ENCODE measurements around the gene ADAMTS15.

The ADAMTS15 gene

DNA sequence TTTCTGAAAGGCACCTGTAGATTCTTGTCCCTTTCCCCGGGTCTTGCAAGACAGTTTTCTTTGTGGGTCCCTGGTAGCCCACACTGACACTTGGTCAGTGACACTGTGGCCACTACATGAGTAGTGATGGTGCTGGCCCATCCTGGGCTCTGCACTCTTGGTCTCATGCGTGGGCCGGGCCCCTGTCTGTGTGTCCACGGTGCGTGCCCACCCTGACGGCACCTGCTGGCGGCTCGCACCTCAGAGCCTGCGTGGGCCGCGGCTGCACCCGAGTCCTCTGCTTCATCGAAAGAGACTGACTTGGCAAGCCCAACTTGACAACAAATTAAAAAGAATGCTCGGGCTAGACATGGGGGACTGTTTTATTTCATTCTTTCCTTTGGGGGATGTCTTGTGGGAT is 37.5 kb downstream of the ADAMTS15 start:
- no peak for DNase-seq

DNA sequence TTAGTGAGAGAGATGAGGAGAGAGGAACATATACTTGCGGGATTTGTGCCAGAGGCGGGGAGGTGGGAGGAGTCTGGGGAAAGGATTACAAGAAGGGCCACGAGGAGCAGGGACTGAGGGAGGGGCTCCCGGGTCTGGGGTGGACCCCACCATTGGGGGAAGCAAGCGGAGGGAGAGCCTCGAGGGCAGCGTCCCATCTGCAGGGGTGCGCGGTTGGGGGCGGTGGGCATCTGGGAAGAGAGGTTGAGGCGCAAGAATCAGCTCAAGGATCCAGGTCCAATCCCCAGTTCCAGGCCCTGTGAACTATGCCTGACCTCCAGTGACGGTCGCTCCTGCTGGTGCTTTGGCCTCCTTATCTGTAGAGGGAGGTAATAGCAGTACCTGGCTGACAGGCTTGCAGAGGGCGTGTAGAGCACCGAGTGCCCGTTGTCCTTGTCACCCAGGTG is 38.0 kb downstream of the ADAMTS15 start:
- DNase-seq = no peak

DNA sequence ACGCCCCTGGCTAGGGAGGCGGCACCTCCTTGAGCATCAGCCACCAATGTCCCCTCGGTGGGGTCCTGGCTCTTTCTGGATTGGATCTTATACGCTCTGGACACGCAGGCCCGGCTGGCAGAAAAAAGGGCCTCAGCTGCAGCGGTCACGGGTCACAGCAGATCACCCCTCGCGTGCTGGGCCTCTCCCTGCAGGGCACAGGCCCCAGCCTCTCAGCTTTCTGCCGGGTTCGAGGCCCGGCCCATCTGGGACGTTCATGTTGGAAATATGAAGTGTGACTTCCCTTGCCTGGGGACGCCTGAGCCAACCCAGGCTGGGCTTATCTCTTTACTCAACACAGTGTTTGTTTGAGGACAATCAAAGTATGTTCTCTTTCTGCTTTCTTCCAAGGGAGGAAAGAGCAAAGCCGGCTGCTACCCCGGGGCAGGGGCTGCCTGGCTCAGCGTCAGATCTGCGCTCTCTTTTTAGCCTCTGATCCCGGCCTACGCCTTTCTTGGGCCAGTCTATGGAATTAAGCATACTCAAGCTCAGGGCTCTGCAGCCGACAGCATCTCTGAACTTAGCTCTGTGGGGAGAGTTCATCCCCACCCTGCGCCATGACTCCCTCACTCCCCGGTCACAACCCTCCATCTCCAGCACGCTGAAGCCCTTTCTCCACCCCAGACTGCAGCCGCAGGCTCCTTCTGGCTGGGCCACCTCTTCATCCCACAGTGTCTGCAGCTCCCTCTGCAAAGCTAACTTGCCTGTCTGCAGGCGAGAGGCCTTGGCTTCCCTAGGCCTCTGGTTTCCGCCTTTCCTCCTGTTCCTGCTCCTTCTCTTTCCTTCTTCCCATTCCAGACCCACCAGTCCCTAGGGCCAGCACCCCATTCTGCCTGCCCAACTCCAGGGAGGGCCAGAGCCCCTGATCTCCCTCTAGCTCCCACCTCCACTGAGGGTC is 38.8 kb downstream of the ADAMTS15 start:
- DNase-seq = no peak

DNA sequence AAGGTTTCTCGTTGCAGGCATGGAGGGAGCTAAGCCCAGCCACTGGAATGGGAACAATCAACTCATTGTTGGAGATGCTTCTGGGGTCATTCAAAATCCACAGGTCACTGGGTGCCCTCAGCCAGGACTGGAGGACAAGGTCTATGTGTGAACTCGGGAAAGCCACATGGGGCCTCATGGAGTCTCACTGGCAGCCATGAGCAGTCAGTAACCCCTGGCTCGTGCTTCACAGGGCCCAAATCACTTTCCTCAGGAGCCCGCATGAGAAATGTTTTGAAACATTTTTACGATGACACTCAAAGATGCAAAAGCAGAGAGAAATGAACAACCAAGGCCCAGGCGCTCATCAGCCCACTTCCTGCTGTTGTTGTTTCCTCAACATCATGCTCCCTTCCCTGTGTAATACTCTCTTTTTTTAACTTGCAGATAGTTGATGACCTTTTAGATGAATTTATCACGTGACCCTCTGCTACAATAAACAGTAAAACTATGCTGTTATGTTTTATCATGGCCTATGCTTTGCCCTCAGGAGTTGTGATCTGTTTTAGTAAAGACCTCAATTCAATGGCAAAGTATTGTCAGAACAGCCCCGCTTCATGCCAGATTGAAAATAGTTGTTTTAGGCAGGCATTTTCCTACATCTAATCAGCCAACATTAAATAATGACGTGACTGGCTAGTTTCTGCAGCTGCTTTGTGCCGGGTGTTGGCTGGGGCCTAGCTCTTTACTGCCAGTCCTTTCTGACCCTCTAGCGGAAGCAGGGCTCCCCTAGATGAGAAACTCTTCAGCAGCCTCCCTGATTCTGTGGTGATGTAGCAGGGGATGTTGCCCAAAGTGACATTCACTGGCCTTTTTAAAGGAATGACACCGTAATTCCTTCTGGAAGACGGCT is 39.7 kb downstream of the ADAMTS15 start:
- no peak for DNase-seq

DNA sequence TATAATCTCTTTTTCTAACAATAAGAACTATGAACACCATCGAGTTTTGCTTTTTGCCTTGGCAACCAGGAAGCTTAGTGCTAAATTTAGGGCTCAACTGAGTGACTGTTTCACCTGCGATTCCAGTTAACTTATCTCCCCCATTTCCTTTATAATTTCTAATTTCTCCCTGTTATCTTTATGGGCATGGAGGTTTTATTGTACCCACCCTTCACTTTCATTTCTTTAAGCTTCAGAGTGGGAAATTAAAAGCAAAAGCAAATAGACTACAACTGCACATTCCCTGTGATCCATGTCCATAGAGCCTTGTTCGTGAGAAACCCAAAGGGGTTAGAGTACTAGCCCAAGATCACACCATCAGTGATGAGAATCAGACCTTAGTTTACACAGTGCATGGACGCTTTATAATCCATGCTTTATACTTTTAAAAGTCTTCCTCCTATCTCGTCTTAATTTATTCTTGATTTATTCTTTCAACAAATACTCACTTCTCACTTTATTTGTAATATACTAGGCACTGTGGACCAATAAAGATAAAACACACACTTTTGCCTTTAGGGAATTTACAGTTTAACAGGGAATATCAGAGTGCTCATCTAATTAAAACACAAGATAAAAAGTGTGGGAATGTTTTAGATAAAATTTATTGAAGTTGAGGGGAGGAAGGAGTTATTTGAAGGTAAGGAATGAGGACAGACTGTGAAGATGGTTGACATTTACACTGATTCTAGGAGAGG is 40.6 kb downstream of the ADAMTS15 start:
- no peak for DNase-seq

DNA sequence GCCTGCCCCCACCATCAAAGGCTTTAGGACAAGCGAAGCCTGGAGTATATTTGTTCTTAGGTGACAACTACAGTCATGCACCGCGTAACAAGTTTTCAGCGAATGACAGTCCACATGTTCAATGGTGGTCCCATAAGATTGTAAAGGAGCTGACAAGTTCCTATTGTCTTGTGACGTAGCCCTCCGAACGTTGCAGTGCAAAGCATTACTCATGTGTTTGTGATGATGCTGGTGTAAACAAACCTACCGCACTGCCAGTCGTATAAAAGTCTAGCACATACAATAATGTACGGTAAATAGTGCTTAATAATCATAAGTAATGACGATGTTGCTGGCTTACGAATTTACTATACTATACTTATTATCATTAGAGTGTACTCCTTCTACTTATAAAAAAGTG is 41.3 kb downstream of the ADAMTS15 start:
- DNase-seq = no peak

DNA sequence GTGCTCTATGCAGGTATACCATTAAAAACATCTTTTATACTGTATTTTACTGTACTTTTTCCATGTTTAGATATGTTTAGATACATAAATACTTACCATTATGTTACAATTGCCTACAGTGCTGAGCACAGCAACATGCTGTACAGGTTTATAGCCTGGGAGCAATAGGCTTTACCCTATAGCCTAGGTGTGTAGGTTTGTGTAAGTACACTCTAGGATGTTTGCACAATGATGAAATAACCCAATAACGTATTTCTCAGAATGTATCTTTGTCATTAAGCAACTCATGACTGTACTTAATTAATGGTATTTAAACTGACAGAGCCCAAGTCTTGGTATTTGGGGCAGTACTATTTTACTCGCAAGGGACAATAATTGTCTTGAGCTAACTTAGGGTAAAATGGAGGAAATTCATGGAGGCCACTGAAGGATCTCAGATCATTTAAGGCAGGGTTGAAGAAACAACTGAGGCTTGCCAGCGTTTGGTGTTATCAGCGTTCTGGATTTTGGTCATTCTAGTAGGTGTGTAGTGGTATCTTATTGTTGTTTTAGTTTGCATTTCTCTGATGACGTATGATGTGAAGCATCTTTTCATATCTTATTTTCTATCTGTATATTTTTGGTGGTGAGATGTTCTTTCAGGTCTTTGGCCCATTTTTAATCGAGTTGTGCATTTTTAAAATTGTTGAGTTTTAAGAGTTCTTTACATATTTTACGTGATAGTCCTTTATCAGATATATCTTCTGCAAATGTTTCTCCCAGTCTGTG is 42.4 kb downstream of the ADAMTS15 start:
- DNase-seq = no peak

DNA sequence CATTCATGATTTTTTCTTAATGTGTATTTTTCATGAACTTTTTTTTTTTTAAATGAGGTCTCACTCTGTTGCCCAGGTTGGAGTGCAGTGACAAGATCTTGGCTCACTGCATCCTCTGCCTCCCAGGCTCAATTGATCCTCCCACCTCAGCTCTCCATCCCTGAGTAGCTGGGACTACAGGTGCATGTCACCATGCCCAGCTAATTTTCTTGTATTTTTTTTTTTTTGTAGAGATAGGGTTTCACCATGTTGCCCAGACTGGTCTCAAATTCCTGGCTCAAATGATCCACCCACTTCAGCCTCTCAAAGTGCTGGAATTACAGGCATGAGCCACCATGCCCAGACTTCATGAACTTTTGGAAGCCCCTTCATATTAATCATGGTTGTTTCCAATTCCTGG is 49.7 kb downstream of the ADAMTS15 start:
- DNase-seq = no peak

DNA sequence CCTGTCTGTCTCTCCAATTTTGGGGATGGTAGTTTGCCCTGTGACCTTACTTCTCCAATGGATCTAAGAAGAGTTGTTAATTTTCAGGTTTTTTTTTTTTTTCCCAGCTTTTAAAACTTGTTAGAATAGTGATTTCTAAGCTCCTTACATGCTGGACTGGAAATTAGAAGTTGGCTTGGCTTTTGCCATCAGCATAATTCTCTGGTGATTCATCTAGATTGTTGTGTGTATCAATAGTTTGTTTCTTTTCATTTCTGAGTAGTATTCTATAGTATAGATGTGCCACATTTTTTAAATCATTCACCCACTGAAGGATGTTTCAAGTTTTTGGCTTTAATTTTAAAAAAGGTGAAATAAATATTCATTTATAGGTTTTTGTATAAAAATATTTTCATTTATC is 51.4 kb downstream of the ADAMTS15 start:
- DNase-seq = no peak

DNA sequence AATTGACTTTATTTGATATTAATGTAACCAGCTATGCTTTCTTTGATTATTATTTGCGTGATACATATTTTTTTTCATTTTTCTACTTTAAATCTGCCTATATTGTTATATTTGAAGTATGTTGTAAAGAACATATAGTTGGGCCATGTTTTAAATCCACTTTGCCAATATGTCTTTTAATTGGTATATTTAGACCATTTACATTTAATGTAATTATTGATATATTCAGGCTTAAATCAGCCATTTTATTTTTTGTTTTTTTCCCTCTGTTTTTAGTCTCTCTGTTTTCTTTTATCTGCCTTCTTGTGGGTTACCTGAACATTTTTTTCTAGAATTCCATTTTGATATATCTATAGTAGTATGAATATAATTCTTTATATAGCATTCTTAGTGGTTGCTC is 55.9 kb downstream of the ADAMTS15 start:
- DNase-seq = no peak

DNA sequence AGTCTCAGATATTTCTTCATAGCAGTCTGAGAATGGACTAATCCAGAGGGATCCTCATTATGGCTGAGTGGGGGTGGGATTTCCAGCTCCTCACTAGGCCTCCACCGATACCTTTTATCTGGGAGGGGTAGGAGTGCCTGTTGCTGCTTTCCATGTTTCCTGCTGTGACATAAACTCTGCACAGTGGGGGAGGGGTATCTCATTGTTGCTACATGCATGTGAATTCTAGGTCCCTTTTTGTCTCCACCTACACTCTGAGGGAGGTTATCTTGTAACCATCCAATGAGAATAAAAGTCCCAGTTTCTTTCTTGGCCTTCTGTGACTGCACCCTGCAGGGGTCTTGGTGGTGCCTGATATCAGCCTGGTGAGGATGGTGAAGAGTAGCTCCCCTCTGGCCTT is 60.5 kb downstream of the ADAMTS15 start:
- DNase-seq = no peak

DNA sequence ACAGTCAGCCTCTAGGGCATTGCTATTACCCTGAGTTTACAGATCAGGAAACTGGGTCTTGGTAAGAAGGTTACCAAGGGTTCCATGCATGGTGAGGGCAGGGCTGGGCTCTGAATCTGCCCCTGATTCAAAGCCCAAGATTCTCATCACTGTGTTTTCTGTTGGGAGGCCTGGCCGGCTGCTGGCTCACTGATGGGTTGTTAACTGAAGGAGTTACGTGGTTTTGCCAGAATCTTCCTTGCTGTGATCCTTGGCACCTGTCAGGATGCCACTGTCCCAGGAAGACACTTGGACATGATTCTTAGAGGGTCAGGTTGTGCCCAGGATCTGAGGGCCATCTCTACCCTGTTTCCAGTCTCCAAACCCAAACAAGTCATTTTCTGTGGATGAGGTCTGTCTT is 61.5 kb downstream of the ADAMTS15 start:
- DNase-seq = no peak

DNA sequence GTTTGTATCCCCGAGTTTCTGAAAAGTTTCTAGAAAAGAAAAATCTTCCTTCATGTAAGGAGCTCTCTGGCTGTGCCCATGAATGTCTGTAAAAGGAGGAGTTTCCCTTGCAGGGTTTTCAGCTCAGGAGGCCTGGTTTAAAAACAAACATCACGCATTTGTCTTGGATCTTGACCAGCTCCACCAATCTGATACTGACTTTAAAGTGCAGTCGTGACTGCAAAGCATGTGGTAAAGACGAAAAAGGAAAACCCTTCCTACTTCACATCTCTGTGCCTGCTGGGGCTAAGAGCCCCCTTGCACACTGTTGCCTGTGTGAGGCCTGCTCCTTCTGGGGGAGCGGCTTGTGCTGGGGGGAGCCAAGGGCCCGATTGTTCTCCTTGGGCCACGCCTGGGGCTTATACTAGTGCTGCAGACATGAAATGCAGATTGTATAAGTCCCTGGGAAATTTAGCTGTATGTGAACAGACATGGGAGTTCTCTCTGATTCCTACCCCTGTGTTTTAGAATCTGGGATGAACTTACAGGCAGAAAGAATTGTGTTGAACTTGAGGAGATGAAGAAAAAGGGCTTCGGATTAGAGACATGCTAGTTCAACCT is 62.1 kb downstream of the ADAMTS15 start:
- no peak for DNase-seq

DNA sequence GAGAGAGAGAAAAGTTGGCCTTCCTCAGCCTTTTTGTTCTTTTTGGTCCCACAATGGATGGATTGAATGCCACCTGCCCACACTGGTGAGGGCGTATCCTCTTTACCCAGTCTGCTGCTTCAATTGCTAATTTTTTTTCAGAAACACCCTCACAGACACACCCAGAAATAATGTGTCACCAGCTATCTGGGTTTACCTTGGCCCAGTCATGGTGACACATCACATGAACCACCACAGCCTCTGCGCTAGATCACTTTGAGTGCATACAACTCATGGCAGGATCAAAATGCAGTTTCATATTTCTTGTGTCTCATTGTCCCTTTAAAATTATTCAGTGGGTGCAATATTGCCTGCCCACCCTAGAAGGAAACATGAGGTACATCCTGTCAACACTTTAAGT is 63.3 kb downstream of the ADAMTS15 start:
- no peak for DNase-seq

DNA sequence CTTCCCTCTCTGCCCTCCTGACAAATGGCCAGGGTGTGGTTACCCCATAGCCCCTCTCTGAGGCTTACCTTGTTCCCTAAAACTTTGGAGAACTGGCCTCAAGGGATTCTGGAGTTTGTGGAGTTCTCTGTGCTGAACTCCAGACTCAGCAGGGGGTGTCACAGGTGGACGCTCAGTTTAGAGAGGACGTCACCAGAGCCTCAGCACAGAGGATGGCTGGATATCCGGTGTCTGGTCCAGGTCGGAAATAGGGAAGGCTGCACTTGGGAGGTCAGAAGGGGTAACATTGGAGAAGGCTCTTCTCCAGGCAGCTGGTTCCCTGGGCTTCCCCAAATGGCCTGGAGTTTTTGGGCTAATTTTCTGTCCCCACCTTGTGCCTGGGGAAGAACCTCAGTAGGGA is 64.2 kb downstream of the ADAMTS15 start:
- no peak for DNase-seq

DNA sequence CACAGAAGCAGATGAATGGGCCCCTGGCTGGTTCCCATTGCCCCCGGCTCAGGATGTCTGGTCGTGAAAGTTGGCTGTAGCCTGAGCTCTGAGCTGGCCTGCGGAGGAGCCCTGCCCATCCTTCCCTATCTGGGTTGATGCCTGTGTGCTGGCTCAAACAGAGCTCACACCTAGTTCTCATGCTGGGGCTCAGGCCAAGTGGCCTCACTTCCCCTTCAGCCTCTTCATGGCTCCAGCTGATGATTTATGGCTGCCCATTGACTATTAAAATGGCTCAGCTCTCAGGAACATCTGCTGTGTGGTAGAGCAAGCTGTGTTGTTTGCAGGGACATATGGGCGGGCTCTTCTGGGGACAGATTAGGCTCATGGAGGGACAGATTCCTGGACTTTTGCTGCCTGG is 64.7 kb downstream of the ADAMTS15 start:
- no peak for DNase-seq

DNA sequence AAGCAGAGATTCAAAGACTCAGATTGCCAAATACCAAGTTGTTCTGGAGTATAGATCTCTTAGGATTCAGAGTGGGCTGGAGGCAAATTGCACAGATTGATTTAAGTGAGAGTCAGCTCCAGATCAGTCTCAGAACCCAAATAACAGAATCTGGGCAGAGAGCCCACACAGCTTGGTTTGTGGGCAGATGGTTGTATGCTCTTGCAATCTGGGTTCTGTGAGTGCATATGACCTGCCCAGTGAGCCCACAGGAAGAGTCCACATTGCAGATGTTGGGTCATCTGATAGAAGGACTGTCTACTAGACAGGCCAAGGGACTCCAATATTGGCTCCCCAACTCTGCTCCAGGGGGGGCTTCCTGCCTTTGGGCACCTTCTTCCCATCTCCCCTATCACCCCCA is 65.9 kb downstream of the ADAMTS15 start:
- no peak for DNase-seq

DNA sequence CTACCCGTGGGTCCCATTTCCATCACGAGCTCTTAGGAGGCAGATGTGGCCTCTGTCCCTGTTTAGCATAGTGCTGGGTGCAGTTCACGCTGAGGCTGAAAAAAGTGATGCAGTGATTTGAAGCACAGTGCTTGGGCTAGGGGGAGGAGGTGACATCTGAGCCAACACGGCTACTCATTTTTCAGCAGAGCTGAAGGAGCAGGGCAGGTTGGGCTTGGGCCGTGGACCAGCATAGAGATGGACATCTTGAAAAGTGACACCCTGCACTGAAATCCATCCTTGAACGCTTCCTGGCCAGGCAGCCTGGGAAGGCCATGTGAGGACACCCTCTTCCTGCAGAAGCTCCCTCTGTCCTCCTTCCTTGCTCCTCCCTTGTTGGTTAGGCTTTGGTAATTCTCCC is 66.4 kb downstream of the ADAMTS15 start:
- DNase-seq = no peak

DNA sequence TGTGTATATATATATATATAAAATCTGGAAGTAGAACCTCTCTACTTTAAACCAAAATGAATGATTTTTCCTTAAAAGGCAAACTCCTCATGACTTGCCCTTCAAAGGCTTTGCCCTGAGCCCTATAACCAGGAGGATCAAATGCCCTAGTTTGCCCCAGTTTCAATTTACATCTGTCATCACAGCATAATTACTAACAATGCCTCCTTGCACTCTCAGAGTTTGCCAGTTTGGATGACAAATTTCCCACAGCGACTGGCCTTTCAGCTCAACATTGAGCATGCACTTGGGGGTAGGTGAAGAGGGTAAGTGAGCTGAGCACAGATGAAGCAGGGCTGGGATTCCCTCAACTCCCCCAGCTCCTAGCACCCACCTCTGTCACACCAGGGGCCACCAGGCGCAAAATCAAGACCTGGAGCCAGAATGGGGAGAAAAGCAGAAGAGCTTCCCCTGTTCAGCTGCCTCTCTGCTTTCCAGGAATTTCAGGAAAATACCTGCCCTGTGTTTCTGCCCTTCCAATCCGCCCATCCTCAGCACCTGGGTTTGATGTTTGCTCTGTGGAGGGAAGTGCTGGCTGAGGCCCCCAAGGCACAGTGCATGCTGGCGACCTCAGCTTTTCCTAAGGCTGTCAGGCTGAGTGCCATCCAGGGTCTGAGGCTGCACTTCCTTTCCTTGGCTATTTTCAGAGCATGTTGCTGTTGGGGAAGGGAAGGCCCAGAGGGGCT is 67.5 kb downstream of the ADAMTS15 start:
- no peak for DNase-seq

DNA sequence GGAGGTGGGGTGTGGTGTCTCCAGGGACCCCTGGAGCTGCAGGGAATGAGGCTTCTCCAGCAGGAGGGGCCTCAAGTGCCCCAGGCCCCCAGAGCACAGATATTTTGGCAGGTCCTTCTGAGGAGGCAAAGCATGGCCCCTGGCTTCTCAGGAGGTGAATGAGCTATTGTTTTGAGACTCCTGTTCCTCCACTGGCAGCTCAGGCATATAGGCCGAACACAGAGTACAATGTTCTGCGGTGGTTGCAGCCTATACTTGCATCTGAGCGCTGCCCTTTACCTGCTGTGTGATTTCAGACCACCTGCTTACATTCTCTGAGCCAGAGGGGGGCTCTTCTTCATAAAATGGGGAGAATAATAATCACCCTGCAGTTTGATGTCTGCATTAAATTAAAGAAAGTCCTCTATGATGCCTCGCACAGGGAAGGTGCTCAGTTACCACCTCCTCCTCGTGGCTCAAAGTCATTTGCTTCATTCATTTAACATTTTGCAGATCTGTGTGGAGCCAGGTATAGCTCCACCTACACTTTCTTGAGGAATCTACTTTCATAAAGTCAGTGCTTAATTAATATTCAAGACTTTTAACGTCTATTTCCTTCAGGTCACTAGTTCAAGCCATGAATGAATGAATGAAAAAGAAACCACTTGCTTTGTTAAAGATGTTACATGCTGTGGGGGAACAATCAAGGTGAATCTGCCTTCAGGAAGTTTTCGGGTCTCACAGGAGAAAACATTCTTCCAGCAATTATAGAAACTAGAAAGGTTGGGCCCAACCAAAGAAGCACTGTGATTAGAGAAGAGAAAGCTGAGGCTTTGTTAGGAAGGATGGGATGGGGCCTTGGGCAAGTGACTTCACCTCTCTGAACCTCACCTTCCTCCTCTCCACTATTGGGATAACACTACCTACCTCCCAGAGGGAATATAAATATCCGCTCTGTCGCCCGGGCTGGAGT is 68.4 kb downstream of the ADAMTS15 start:
- no peak for DNase-seq
